Brain microvascular endothelial cell (primary cell): ENCODE results near the gene PSMD3.

ENCODE experiments used
- DNase-seq: peaks from one replicate; pipeline ENCODE4 v3.0.0-alpha.2; 2020
- H3K27ac ChIP-seq: fragments of 250-450 bp; sonication (Bioruptor Pico); 2 replicates; pipeline ENCODE4 v1.5.1; 2020; ENCODE audit warnings: mild to moderate bottlenecking, moderate library complexity
- H3K27me3 ChIP-seq: fragments of 250-450 bp; sonication (Bioruptor Pico); replicated peaks from 2 replicates; pipeline ENCODE4 v1.5.1; 2020; ENCODE audit warnings: mild to moderate bottlenecking
- H3K36me3 ChIP-seq: fragments of 250-450 bp; sonication (Bioruptor Pico); replicated peaks from 2 replicates; pipeline ENCODE4 v1.5.1; 2020; ENCODE audit warnings: mild to moderate bottlenecking
- H3K4me3 ChIP-seq: 2 replicates; pipeline ENCODE4 v1.5.1; 2011; ENCODE audit warnings: low read depth, mild to moderate bottlenecking, control low read depth, low read length, moderate library complexity
- CTCF ChIP-seq: IDR thresholded peaks from 2 replicates; pipeline ENCODE4 v1.5.1; 2011; ENCODE audit warnings: low read depth, mild to moderate bottlenecking, moderate library complexity, low read length, control low read depth, inconsistent platforms; ENCODE audit errors: missing control alignments
- in situ Hi-C: cut with HindIII; loops from 2 replicates; pipeline ENCODE4 v1.10.0; 2017; ENCODE audit warnings: low sequenced_read_pairs, low pct_ligation_motif_present

PSMD3 gene

GRCh38 chr17:39971076-39971603, 9.5 kb upstream of the PSMD3 start:
- in situ Hi-C loops = no loop called here
- TF ChIP-seq CTCF = no peak
- Histone ChIP-seq H3K4me3 (no peak overlapping the region), H3K36me3 (no peaks in the 10 kb centered on the region), H3K27me3 (no peaks in the 10 kb centered on the region), H3K27ac (no peak overlapping the region)
- no peak for DNase-seq

- Histone ChIP-seq H3K27ac (no peak overlapping the region), H3K36me3 (no peaks in the 10 kb centered on the region), H3K27me3 (no peaks in the 10 kb centered on the region), H3K4me3 (no peak overlapping the region)
- TF ChIP-seq CTCF = no peak
- in situ Hi-C loops = no loop called here
- DNase-seq = no peak
Observed at GRCh38 chr17:39972271-39972670, 8.3 kb upstream of the PSMD3 start.

- Histone ChIP-seq H3K27ac (no peak overlapping the region), H3K27me3 (no peaks in the 10 kb centered on the region), H3K4me3 (no peak overlapping the region), H3K36me3 (no peaks in the 10 kb centered on the region)
- in situ Hi-C loops = no loop called here
- TF ChIP-seq CTCF = no peak
- DNase-seq = no peak
Observed at GRCh38 chr17:39973496-39973895, 7.1 kb upstream of the PSMD3 start.

GRCh38 chr17:39974433-39974832, 6.2 kb upstream of the PSMD3 start:
- DNase-seq = no peak
- Histone ChIP-seq H3K4me3 (no peak overlapping the region), H3K27ac (no peak overlapping the region), H3K36me3 (no peaks in the 10 kb centered on the region), H3K27me3 (no peaks in the 10 kb centered on the region)
- TF ChIP-seq CTCF = no peak
- in situ Hi-C loops = no loop called here

- in situ Hi-C loops = no loop called here
- H3K36me3 ChIP-seq = peaks cover under 1% of the 10 kb centered on the region
Observed at GRCh38 chr17:39975801-39976200, 4.8 kb upstream of the PSMD3 start.

More at GRCh38 chr17:39975801-39976200, 4.8 kb upstream of the PSMD3 start:
- no peak for TF ChIP-seq CTCF
- no peak for DNase-seq
- Histone ChIP-seq H3K4me3 (no peak overlapping the region), H3K27me3 (no peaks in the 10 kb centered on the region), H3K27ac (no peak overlapping the region)
